ENCODE data around the gene CDH2. TPM values are rescaled to one million over a fixed set of nuclear protein-coding genes. Genes with fewer than 3 reads are reported as not detected.

CDH2 gene
- total RNA-seq, 3 donors from 2014 or later: 0.63 to 11.0 (median 0.67) TPM

DNA sequence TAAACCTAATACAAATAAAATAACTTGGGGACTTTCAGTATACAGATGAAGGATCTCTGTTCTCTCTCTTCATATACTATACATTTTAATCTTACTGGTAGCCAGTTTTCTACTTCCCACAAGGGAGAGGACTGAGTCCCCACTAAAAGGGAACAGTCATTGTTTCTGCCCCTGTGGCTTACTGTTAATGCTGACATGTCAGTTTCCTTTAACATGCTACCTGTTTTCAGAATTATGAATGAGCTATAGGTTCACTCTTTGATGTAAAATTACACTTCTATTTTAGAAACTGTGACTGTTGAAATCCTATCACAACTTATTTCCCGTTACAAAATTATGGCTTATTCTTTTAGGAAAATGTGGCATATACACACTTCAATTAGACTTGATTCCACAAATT, 207.7 kb downstream of the CDH2 start:
- Histone ChIP-seq H3K4me1 (ENCODE audit: low read depth) (no peaks in the 10 kb centered on the region), H3K9me3 (no peaks in the 10 kb centered on the region), H3K36me3 (ENCODE audit: low read depth) (no peaks in the 10 kb centered on the region), H3K4me3 (no peak overlapping the region)
- intact Hi-C loops (cut with DNase I, micrococcal nuclease): no loop called here
- ATAC-seq (no peak), DNase-seq (no peak)
- TF ChIP-seq, protein P1, sequence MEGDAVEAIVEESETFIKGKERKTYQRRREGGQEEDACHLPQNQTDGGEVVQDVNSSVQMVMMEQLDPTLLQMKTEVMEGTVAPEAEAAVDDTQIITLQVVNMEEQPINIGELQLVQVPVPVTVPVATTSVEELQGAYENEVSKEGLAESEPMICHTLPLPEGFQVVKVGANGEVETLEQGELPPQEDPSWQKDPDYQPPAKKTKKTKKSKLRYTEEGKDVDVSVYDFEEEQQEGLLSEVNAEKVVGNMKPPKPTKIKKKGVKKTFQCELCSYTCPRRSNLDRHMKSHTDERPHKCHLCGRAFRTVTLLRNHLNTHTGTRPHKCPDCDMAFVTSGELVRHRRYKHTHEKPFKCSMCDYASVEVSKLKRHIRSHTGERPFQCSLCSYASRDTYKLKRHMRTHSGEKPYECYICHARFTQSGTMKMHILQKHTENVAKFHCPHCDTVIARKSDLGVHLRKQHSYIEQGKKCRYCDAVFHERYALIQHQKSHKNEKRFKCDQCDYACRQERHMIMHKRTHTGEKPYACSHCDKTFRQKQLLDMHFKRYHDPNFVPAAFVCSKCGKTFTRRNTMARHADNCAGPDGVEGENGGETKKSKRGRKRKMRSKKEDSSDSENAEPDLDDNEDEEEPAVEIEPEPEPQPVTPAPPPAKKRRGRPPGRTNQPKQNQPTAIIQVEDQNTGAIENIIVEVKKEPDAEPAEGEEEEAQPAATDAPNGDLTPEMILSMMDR (IDR thresholded peaks at IDR 0.05): no peak

DNA sequence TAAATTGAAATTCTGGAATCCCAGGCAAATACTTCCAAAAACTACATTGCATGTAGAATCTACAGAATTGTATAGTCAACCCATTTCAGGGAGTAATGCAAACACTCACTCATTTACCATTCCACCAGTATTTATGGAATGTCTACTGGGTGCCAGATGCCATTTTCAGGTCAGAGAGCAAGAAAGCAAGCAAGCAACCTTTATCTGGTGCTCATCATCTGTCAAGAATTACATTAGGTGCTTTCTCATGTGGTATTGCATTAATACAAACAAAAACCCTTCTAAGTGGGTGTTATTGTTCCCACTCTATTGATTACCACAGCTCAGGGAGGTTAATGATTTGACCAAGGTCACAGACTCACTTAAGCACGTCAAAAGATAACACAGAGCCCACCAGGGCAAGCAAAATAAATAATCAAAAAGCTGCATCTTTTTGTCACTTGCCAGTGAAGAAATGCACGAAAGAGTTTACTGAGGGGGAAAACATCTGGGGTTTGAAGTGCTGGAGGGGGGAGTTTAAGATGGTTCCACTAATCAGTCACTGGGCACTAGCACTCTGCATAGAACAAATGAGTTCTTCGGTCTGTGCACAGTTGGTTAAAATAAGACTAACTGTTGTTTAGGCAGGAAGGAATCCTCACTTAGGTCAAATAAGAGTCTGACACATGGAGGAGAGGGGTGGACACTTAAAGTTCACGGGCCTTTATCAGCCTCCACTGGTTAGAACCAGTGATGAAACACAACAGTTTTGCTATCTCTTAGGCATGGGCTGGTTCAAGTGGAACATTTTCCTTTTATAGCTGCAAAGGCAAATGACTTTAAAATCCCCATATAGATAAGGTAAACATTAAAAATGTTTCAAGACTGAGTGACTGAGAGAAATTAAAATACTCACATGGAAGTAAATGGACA, 208.8 kb downstream of the CDH2 start:
- ATAC-seq: no peak
- no peak for DNase-seq
- Histone ChIP-seq H3K9me3 (no peaks in the 10 kb centered on the region), H3K4me3 (no peak overlapping the region), H3K36me3 (ENCODE audit: low read depth) (no peaks in the 10 kb centered on the region), H3K4me1 (ENCODE audit: low read depth) (no peaks in the 10 kb centered on the region)
- intact Hi-C loops (cut with DNase I, micrococcal nuclease): no loop called here
- TF ChIP-seq, protein P1 (IDR thresholded peaks at IDR 0.05): no peak

DNA sequence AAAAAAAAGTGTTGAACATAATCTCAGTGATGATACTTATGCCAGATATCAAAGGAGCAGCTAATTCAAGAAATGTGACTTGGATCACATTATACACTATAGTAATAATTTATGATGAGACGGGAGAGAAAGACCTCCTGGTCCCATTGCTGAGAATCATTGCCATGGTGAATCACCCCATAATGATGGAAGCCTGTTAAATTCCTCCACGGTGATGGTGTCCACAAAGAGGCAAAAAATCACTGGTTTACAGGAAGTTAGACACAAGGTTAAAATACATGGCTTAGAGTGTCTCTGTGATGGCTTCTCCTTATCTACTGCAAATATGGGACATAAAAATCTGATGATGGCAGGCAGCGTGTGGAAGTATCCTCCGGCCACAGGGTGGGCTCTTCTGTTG, 210.0 kb downstream of the CDH2 start:
- ATAC-seq (no peak), DNase-seq (no peak)
- Histone ChIP-seq H3K4me3 (no peak overlapping the region), H3K9me3 (no peaks in the 10 kb centered on the region), H3K36me3 (ENCODE audit: low read depth) (no peaks in the 10 kb centered on the region), H3K4me1 (ENCODE audit: low read depth) (no peaks in the 10 kb centered on the region)
- TF ChIP-seq, protein P1 (IDR thresholded peaks at IDR 0.05): no peak
- intact Hi-C loops (cut with DNase I, micrococcal nuclease): no loop called here

DNA sequence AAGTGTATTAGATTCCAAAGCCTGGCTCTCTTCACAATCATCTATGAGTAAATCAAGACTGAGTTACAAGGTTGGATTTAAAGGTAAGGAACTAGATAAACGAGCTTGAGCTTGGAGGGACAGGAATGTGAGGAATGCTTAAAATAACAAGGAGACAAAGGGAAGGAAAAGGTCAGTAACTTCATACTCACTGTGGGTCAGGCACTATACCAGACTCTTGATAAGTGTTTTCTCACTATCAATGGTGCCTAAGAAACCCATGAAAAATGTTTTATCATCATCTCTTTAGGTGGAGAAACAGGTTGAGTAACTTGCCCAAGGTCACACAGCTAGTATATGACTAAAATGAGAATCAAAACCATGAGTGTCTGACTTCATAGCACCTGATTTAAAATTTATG, 212.1 kb downstream of the CDH2 start:
- TF ChIP-seq, protein P1 (IDR thresholded peaks at IDR 0.05): no peak
- ATAC-seq (no peak), DNase-seq (no peak)
- Histone ChIP-seq H3K4me1 (ENCODE audit: low read depth) (no peaks in the 10 kb centered on the region), H3K4me3 (no peak overlapping the region), H3K9me3 (no peaks in the 10 kb centered on the region), H3K36me3 (ENCODE audit: low read depth) (no peaks in the 10 kb centered on the region)
- intact Hi-C loops (cut with DNase I, micrococcal nuclease): no loop called here

DNA sequence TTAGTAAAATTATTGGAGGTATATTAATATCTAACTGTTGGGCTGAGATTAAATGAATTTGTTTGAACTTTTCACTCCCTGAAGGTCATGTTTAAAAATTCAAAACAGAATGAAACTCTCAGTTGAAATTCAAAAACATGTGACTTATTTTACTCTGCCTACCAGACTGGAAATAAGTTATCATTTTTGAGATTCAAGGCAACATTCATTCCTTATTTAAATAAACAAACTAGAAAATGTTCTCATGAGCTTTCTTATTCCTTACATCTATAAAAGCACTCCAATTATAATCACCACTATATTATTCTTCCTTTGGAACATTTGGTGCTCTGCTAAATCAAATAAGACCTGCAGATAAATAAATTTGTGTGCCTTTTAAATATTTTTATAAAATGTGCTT, 217.8 kb downstream of the CDH2 start:
- H3K4me1 ChIP-seq (ENCODE audit: low read depth): no peaks in the 10 kb centered on the region
- TF ChIP-seq, protein P1 (IDR thresholded peaks at IDR 0.05): no peak
- ATAC-seq (no peak), DNase-seq (no peak)
- intact Hi-C loops (cut with DNase I, micrococcal nuclease): no loop called here
- no peaks in the 10 kb centered on the region for H3K36me3 ChIP-seq (ENCODE audit: low read depth)
- no peaks in the 10 kb centered on the region for H3K9me3 ChIP-seq
- H3K4me3 ChIP-seq: no peak overlapping the region

All from mucosa of descending colon (tissue), 3 donors.